Fibroblast of pulmonary artery (primary cell): Measurements from ENCODE around the gene CCDC34.

Source experiments
- DNase-seq: peaks from one replicate; pipeline ENCODE4 v3.0.0-alpha.2; 2010; ENCODE audit warnings: low read depth
- H3K4me3 ChIP-seq: replicated peaks from 2 replicates; pipeline ENCODE4 v1.5.1; 2011; ENCODE audit warnings: low read depth, mild to moderate bottlenecking, control low read depth, low read length, moderate library complexity
- TF ChIP-seq, protein P1 (sequence below): IDR thresholded peaks from 2 replicates; pipeline ENCODE4 v1.5.1; 2011; ENCODE audit warnings: mild to moderate bottlenecking, control low read depth, low read length, inconsistent platforms; ENCODE audit errors: missing control alignments

The CCDC34 gene

DNA sequence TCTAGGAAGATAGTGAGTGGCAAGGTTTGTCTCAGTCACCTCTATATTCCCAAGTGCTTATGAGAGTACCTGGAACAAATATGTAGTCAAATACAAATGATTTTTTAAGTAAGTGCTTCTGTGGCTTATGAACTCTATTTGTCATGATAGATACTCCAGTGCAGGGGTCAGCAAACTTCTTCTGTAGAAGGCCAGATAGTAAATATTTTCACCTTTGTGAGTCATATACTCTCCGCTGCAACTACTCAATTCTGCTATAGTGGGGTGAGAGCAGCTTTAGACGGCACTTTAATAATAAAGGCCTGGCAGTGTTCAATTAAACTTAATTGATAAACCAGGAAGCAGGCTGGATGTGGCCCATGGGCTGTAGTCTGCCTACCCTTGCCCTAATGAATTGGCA, 12.4 kb upstream of the CCDC34 start:
- TF ChIP-seq, protein P1, sequence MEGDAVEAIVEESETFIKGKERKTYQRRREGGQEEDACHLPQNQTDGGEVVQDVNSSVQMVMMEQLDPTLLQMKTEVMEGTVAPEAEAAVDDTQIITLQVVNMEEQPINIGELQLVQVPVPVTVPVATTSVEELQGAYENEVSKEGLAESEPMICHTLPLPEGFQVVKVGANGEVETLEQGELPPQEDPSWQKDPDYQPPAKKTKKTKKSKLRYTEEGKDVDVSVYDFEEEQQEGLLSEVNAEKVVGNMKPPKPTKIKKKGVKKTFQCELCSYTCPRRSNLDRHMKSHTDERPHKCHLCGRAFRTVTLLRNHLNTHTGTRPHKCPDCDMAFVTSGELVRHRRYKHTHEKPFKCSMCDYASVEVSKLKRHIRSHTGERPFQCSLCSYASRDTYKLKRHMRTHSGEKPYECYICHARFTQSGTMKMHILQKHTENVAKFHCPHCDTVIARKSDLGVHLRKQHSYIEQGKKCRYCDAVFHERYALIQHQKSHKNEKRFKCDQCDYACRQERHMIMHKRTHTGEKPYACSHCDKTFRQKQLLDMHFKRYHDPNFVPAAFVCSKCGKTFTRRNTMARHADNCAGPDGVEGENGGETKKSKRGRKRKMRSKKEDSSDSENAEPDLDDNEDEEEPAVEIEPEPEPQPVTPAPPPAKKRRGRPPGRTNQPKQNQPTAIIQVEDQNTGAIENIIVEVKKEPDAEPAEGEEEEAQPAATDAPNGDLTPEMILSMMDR = no peak
- no peak overlapping the region for H3K4me3 ChIP-seq
- DNase-seq = no peak

DNA sequence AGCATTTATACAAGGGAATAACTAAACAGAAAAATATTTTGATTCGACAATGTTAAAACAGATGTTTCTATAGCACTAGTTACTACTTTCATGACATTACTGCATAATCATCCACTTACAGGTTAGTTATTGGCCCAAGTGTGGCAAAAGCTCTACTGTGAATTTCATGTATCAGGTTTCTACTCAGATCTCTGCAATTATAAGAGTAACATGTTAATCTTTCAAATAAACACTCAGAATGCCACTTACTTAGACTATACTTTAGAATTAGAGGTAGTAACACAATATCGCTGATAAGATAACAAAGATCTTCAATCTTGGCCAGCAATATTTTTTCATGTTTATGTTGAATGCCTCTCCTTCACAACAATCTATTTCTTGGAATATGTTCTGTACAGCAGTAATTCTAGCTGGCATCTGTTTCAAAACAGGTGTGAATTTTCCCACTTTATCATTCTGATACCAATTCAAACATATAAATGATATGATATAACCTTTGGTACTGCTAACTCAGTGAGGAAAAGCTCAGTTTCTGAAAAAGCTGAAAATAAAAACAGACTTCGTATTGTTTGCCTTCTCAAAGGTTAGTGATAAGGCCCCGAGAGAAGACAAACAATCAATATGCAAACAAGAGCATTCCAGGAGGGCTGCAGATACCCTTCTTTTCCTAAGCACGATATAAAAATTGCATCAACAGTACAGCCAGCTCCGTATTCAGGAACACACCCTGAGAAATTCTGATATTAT, 11.0 kb upstream of the CCDC34 start:
- no peak for DNase-seq
- TF ChIP-seq, protein P1 = no peak
- H3K4me3 ChIP-seq = no peak overlapping the region

DNA sequence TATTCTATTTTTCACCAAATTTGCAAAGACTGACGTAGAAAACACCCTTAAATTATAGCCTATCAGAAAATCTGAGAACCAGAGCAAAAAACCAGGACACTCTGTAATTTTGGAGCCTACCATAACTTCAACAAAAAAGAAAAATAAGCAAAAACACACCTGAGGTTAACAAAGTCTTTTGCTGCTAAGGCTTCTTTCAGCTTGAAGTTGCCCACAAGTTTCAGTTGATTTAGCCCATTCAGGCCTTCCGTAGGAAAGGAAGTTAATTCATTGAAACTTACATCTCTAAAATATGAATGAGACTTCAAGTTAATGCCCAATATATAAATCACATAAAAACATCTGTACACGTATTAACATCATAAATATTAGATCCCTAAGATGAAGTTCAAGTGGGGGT, 10.4 kb upstream of the CCDC34 start:
- no peak for DNase-seq
- TF ChIP-seq, protein P1 = no peak
- H3K4me3 ChIP-seq = no peak overlapping the region

GRCh38 chr11:27372164-27372563, 9.1 kb upstream of the CCDC34 start:
- no peak overlapping the region for H3K4me3 ChIP-seq
- TF ChIP-seq, protein P1 = no peak
- DNase-seq = no peak

DNA sequence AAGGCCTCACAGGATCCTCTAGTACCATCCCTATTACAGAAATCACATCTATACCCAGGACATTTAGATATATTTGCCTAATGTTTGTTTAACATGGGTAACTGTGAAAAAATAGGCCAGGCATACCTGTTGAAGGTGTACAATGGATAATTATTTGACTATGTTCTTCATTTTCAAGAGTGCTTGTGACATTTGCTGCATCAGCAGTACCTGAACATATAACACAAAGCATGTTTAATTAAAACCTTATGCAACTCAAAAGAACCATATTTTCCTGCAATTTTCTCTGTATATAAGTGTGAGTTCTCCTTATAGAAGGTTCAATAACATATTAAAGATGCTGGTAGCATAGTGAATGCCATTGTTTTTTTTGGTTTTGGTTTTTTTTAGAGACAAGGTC, 8.5 kb upstream of the CCDC34 start:
- TF ChIP-seq, protein P1 = no peak
- H3K4me3 ChIP-seq = no peak overlapping the region
- DNase-seq = no peak

GRCh38 chr11:27370374-27370773, 7.4 kb upstream of the CCDC34 start:
- no peak overlapping the region for H3K4me3 ChIP-seq
- no peak for DNase-seq
- TF ChIP-seq, protein P1 = no peak

GRCh38 chr11:27367881-27368280, 4.9 kb upstream of the CCDC34 start:
- H3K4me3 ChIP-seq = no peak overlapping the region
- TF ChIP-seq, protein P1 = no peak
- no peak for DNase-seq
